Activated T-helper 1 cell treated with Interleukin-2 at 50 U/mL for 16 hours (primary cell): ENCODE data around the gene NETO1.

ENCODE experiments used
- DNase-seq: peaks from one replicate; pipeline ENCODE4 v3.0.0-alpha.2; 2020; ENCODE audit warnings: low read depth

NETO1 gene

GRCh38 chr18:72867746-72868584, at the start of gene NETO1:
Gene NETO1 (minus strand): TSS chr18:72867987. CDS start chr18:72867291, 696 bp downstream.
- DNase-seq = no peak

DNA sequence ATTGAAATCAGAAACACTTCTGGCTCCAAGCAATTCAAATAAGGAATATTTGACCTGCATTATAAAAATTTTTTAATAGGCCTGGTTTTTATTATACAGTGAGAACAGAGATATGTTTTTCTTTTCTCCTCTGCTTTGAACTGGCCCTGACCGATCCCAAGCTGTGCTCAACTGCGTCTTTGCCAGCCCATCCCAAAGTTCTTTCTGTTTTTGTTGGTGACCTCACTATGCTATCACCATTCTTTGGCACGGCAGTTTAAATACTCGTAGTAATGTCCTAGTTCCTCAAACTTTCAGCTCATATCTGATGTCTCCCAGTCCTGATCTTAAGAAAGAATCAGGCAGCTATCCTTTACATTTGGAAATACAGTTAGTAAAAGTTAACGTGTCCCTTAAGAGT, 42.3 kb upstream of the NETO1 start:
- DNase-seq = no peak

DNA sequence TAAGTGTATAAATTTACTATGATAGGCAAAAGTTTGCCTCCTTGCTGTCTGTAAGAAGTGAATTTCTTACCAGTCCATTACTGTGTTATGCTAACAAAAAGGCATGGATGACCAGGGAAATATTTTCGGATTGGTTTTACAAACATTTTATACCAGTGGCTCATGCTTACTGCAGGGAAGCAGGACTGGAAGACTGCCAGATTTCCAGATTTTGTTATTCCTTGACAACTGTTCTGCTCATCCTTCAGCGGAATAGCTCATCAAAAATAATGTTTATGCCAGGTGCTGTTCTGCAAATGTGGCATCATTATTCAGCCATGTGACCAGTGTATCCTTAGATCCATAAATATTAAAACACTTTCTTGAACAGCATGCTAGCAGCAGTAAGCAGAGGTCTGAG, 40.4 kb upstream of the NETO1 start:
- DNase-seq = no peak

DNA sequence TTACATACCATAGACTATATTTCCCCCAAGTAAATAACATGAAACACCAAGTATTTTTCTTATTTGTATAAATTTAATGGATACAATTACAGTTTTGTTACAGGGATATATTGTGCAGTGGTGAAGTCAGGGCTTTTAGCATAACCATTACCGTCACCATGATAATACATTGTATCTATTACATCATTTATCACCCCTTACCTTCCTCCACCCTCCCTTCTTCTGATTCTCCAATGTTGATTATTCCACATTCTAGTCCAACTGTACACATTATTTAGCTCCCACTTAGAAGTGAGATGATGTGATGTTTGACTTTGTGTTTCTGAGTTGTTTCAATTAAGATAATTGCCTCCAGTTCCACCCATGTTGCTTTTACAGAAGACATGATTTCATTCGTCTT, 35.2 kb upstream of the NETO1 start:
- no peak for DNase-seq

- no peak for DNase-seq
These were observed 31.6 kb upstream of the NETO1 start for GRCh38 chr18:72899338-72899737.

- no peak for DNase-seq
These were observed 31.1 kb upstream of the NETO1 start for GRCh38 chr18:72898870-72899269.

DNA sequence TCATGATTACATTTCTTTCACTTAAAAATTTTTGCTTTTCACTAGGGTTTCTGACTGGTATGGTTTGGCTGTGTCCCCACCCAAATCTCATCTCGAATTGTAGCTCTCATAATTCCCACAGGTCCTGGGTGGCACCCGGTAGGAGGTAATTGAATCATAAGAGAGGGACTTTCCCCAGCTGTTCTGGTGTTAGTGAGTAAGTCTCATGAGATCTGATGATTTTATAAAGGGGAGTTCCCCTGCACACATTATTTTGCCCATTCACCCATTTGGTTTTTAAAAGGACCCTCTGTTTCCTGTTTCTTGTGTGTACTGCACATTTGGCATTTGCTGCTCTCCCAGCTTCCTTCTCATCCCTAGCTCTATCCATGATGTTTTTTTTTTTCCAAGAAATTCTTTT, 27.8 kb upstream of the NETO1 start:
- DNase-seq = no peak

DNA sequence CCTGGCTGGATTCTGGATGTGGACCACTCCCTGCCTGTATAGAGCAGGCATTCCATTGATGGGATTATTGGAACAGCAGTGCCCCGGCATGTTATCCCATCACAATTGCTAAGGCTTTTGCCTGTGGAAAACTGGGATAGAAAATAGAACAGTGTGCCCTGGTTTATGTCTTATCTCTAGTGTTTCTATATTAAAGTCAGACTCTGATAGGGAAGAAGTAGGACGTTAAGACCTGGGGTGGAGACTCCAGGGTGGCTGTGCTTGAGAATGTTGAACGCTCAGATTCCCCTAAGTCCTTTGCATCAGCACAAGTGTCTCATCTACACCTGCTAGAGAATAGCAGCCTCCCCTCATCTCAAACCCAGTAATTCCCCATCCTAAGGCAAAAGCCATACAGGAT, 10.8 kb upstream of the NETO1 start:
- DNase-seq = no peak

DNA sequence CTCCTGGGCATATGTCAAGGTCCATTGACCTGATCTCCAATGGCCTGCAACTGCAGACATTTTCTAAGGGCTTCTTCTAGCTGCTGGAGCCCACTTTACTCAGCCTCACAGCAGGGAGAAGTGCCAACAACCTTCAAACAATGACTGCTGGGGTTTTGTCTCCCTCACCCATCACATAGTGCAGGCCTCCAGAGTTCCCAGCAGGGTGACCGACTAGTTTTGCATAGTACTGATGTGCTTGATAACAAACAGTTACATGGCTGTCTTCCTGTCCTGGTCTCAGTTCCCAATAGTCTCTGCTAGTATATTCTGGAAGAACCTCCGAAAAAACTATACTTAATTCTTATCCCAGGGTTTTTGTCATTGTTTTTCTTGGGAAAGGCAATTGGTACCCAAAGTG, 10.4 kb upstream of the NETO1 start:
- DNase-seq = no peak

GRCh38 chr18:72871091-72871490, 3.3 kb upstream of the NETO1 start:
- no peak for DNase-seq

GRCh38 chr18:72869226-72870185, 1.7 kb upstream of the NETO1 start:
- DNase-seq = no peak

DNA sequence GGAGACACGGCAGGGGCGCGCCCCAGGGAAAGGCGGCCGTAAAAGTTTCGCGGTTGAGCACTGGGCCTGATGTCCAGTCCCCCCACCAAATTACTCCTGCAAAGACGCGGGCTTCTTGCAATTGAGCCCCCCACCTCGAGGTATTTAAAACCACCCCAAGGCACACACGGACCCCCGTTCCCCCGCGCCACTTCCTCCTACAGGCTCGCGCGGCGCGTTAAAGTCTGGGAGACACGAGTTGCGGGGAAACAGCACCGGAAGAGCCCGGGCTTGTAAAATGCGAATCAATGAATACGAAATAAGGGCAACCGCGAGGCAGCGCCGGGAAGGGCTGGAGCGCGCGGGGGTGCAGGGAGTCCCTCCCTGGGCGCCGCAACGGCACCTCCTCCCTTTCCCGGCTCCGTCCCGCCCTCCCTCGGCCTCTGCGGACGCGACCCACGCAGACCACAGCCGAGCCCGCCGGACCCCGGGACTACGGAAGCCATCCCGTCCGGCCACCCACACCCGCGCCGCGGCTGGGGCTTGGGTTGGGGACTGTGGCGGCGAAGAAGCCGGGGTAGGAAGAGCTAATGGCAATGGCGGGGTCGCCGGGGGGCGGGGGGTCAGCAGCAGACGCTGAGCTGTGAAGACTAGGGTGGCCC, 918 bp upstream of the NETO1 start:
- no peak for DNase-seq

DNA sequence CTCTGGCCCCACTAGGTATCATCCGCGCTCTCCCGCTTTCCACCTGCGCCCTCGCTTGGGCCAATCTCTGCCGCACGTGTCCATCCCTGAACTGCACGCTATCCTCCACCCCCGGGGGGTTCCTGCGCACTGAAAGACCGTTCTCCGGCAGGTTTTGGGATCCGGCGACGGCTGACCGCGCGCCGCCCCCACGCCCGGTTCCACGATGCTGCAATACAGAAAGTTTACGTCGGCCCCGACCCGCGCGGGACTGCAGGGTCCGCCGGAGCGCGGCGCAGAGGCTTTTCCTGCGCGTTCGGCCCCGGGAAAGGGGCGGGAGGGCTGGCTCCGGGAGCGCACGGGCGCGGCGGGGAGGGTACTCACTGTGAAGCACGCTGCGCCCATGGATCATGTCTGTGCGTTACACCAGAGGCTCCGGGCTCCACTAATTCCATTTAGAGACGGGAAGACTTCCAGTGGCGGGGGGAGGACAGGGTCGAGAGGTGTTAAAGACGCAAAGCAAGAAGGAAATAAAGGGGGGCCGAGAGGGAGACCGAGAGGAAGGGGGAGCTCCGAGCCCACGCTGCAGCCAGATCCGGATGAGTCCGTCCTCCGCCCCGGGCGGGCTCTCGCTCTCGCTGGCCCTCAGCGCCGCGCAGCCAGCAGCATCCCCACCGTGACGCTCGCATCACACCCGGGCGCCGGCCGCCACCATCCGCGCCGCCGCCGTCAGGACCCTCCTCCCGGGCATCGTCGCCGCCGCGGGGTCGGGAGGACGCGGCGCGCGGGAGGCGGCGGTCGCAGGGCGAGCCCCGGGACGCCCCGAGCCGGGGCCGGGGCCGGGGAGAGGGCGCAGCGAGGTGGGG, 664 bp downstream of the NETO1 start:
- no peak for DNase-seq

- DNase-seq = no peak
These were observed 1.3 kb downstream of the NETO1 start for GRCh38 chr18:72866442-72866900.

DNA sequence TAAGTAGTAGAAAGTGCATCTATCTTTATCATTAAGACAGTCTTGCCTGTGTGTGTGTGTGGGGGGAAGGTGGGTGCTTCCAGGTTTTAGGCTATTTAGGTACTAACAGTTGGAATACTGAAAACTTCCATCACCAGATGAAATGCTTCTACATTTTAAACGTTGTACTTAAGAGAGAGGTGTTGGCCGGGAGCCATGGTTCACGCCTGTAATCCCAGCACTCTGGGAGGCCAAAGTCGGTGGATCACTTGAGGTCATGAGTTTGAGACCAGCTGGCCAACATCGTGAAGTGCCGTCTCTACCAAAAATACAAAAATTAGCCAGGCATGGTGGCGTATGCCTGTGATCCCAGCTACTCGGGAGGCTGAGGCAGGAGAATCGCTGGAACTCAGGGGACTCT, 4.0 kb downstream of the NETO1 start:
- no peak for DNase-seq

- no peak for DNase-seq
These were observed 8.7 kb downstream of the NETO1 start for GRCh38 chr18:72859088-72859487.

- no peak for DNase-seq
These were observed 18.1 kb downstream of the NETO1 start for GRCh38 chr18:72849671-72850070.

DNA sequence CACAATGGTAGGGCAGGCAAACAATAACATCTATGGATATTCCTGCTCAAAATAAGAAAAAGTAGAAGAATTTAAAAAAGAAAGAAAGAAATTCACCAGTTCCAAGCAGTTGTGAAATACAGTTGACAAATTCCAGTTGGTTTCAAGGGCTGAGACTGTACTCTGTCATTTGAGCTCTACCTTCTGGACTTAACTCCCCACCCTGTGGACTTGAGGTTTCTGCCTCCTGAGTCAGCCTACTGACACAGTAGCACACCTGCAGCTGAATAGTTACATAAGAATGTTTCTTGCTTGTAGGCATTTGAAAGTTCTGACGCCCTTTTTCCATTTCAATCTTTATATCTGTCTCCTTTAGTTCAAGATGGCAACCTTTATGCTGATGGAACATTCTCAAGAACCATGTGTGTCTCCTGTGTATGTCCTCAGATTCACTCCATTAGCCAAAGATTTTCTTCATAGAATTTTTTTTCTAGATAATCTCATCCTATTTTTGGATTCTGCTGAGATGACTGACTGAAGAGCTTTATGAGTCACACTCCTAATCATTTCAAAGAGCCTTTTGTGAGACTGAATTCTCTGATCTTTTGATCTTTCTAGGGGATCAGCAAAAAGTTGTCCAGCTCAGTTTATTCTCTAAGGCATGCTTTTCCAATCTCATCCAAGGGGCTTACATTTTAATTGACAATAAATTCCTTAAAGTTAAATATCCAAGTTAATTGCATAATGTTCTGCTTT, 19.1 kb downstream of the NETO1 start:
- no peak for DNase-seq

DNA sequence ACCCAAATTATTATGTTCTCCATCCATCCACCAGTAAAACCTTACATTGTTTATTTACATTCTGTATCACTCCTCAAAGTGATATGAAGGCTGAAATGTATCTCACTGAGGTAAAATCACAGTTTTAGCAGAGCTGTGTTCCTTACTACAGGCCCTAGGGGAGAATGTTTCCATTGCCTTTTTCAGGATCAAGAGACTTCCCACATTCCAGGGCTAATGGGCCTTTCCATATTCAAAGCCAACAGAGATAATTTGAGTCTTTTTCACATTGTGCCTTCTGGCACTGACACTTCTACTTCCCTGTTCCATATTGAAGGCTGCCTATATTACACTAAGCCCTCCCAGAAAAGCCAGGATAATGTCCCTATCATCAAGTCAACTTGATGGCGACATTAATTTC, 20.0 kb downstream of the NETO1 start:
- DNase-seq = no peak

DNA sequence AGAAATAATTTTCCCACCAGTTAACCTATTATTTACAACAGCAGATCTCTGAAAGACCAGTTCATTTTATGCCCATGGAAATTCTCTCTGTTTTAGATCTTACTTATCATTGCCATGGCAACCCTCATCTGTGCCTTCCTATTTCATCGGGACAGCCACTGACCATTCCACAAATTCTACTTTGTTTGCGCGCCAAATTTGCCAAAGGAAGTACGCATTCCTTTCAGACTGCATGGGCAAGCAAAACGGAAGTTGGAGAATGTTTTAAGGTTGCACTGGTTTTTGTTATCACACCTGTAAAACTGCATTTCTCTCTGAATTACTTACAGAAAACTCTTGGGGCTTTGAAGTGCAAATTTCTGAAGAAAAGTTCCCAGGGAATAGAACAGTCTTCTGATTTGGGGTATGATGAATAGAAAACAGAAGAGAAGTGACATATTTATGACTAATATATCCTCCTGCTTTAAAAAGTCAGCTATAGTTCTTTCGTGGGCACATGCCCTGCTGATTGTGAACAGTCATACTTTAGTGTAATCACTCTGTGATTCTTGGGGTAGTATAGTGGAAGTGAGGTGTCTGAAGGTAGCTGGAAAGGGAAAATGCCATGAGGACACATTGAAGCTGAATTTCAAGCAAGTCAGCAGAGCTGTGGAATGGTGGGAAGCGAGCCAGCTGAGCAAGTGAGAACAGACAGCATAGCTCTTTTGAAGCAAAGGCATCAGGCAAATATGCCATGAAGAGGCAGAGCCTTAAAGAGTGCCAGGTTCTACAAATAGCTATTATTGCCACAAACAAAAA, 20.9 kb downstream of the NETO1 start:
- DNase-seq = no peak
